WERI-Rb-1 (cell line): ENCODE data around the gene NAT9.

Experiments
- DNase-seq: peaks from one replicate; pipeline ENCODE4 v3.0.0-alpha.2; 2020
- H3K27ac ChIP-seq: fragments of 250-450 bp; sonication (Bioruptor Pico); 2 replicates; pipeline ENCODE4 v1.5.1; 2020; ENCODE audit warnings: mild to moderate bottlenecking, moderate library complexity
- H3K27me3 ChIP-seq: fragments of 250-450 bp; sonication (Bioruptor Pico); 2 replicates; pipeline ENCODE4 v1.5.1; 2021; ENCODE audit warnings: mild to moderate bottlenecking, low read depth, moderate library complexity; ENCODE audit not compliant: insufficient read depth, severe bottlenecking
- H3K36me3 ChIP-seq: fragments of 250-450 bp; sonication (Bioruptor Pico); 2 replicates; pipeline ENCODE4 v1.5.1; 2020; ENCODE audit warnings: mild to moderate bottlenecking, moderate library complexity
- H3K4me3 ChIP-seq: 2 replicates; pipeline ENCODE4 v1.5.1; 2011; ENCODE audit warnings: low read depth, mild to moderate bottlenecking, control low read depth, low read length
- H3K9me3 ChIP-seq: fragments of 250-450 bp; sonication (Bioruptor Pico); 2 replicates; pipeline ENCODE4 v1.5.1; 2021; ENCODE audit warnings: mild to moderate bottlenecking, moderate library complexity; ENCODE audit not compliant: severe bottlenecking
- TF ChIP-seq, protein P1 (sequence below): IDR thresholded peaks from 2 replicates; pipeline ENCODE4 v1.5.1; 2011; ENCODE audit warnings: low read depth, mild to moderate bottlenecking, control low read depth, inconsistent platforms, low read length

The NAT9 gene

DNA sequence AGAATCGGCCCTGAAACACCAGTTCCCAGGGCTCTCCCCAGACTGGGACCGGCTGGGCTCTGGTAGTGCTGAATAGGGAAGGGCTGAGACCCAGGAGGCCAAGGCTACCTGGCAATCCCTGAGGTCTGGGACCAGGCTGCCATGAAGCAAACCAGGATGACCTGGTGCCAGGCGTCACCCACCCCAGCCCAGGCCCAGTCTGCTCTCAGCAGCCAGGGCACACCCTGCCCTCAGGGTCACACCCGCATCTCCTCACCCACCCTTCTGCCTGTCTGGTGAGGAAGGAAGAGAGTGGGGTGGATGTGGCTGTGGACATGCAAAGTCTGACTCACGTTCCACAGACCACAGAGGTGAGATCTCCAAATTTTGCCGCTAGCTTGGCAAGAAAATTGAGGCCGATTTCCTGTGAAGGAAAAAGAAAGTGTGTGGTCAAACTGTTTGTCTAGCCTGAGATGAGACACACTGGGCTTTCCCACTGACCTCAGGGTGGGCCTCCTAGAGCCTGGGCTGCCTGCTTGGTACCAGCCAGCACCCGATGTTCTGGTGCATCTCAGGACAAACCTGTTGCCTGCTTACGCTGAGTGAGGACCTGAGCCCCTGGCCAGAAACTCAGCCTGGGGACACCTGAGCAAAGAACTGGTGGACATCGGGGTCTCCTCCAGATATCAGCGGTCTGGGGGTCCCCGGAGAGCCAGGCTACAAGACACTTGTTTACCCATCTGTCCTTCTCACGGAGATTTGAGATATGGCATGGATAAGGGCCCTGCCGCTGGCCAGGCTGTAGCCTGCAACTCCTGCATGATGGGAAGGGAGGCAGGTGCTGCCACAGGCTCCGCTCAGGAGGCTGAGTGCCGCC is 45.4 kb downstream of the NAT9 start:
- Histone ChIP-seq H3K36me3 (no peaks in the 10 kb centered on the region), H3K9me3 (no peaks in the 10 kb centered on the region), H3K27me3 (no peaks in the 10 kb centered on the region), H3K27ac (no peak overlapping the region), H3K4me3 (no peak overlapping the region)
- no peak for DNase-seq
- TF ChIP-seq, protein P1, sequence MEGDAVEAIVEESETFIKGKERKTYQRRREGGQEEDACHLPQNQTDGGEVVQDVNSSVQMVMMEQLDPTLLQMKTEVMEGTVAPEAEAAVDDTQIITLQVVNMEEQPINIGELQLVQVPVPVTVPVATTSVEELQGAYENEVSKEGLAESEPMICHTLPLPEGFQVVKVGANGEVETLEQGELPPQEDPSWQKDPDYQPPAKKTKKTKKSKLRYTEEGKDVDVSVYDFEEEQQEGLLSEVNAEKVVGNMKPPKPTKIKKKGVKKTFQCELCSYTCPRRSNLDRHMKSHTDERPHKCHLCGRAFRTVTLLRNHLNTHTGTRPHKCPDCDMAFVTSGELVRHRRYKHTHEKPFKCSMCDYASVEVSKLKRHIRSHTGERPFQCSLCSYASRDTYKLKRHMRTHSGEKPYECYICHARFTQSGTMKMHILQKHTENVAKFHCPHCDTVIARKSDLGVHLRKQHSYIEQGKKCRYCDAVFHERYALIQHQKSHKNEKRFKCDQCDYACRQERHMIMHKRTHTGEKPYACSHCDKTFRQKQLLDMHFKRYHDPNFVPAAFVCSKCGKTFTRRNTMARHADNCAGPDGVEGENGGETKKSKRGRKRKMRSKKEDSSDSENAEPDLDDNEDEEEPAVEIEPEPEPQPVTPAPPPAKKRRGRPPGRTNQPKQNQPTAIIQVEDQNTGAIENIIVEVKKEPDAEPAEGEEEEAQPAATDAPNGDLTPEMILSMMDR, result no peak

DNA sequence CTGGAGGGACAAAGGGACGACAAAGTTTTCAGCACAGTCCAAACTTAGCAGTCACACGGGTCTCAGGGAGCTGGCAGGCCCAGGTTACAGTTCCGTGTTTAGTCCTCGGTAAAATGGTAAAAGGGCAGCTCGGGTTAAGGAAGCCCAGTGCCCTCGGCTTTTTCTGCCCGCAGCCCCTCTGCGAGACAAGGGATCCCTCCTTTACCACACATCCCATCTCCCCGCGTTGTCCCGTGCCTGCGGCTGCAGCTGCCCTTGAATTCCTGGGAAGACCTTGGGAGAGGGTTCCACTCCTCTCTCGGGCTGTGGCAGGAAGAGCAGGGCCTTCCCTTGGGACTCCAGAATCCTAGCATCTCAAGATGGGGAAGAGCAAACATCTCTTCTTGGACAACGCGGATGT is 46.3 kb downstream of the NAT9 start:
- H3K9me3 ChIP-seq, result no peaks in the 10 kb centered on the region
- no peak overlapping the region for H3K4me3 ChIP-seq
- H3K27me3 ChIP-seq, result no peaks in the 10 kb centered on the region
- H3K27ac ChIP-seq, result peak overlapping the region; percentile 57
- no peaks in the 10 kb centered on the region for H3K36me3 ChIP-seq
- TF ChIP-seq, protein P1, result no peak
- no peak for DNase-seq

DNA sequence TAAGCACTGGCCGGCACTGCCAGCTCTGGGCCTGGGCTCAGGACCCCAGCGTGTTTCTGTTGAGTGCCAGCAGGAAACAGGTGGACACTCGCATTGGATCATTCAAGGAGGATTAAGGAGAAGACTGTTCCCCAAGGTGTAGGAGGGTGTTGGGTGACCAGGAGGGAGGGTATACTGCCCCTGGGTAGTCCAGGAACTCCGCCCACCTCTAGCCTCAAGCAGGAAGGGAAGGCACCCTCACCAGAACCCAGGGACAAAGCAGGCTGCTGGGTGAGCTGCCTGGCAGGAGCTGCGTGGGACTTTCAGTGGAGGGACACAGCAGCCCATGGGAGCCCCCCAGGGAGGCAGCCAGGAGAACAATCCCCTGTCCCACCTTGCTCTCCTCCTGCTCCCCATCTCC is 46.8 kb downstream of the NAT9 start:
- Histone ChIP-seq H3K27me3 (no peaks in the 10 kb centered on the region), H3K36me3 (no peaks in the 10 kb centered on the region), H3K27ac (peak overlapping the region; percentile 57), H3K9me3 (no peaks in the 10 kb centered on the region), H3K4me3 (no peak overlapping the region)
- TF ChIP-seq, protein P1, result no peak
- DNase-seq, result peak; percentile 80

DNA sequence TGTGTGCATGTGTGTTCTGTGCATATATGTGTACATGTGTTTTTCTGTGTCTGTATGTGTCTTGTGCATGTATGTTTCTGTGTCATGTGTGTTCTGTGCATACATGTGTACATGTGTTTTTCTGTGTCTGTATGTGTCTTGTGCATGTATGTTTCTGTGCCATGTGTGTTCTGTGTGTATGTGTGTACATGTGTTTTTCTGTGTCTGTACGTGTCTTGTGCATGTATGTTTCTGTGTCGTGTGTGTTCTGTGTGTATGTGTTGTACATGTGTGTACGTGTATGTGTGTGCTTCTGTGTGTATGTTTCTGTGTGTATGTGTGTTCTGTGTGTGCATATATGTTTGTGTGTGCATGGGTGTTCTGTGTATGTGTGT is 47.5 kb downstream of the NAT9 start:
- Histone ChIP-seq H3K4me3 (no peak overlapping the region), H3K9me3 (no peaks in the 10 kb centered on the region), H3K27ac (peak overlapping the region; percentile 57), H3K27me3 (no peaks in the 10 kb centered on the region), H3K36me3 (no peaks in the 10 kb centered on the region)
- TF ChIP-seq, protein P1, result no peak
- DNase-seq, result no peak

DNA sequence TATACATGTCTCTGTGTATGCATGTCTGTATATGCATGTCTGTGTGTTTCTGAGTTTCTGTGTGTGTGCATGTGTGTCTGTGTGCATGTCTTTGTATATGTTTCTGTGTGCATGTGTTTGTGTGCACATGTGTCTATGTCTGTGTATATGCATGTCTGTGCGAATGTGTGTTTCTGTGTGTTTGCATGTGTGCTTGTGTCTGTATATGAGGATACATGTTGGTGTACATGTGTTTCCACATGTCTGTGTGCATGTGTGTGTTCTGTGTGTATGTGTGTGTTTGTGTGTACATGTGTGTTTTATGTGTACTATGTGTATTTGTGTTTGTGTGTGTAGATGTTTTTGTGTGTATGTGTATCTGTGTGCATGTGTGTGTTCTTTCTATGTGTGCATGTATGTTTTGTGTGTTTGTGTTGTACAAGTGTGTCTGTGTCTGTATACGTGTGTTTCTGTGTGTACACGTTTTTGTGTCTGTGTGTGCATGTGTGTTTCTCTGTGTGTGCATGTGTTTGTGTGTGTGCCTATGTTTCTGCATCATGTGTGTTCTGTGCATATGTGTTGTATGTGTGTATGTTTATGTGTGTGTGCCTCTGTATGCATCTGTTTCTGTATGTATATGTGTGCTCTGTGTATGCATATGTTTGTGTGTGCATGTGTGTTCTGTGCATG is 48.0 kb downstream of the NAT9 start:
- H3K27ac ChIP-seq, result no peak overlapping the region
- TF ChIP-seq, protein P1, result no peak
- H3K4me3 ChIP-seq, result no peak overlapping the region
- no peaks in the 10 kb centered on the region for H3K36me3 ChIP-seq
- no peak for DNase-seq
- H3K9me3 ChIP-seq, result no peaks in the 10 kb centered on the region
- no peaks in the 10 kb centered on the region for H3K27me3 ChIP-seq
